ENCODE results near the gene NGB.

The NGB gene

DNA sequence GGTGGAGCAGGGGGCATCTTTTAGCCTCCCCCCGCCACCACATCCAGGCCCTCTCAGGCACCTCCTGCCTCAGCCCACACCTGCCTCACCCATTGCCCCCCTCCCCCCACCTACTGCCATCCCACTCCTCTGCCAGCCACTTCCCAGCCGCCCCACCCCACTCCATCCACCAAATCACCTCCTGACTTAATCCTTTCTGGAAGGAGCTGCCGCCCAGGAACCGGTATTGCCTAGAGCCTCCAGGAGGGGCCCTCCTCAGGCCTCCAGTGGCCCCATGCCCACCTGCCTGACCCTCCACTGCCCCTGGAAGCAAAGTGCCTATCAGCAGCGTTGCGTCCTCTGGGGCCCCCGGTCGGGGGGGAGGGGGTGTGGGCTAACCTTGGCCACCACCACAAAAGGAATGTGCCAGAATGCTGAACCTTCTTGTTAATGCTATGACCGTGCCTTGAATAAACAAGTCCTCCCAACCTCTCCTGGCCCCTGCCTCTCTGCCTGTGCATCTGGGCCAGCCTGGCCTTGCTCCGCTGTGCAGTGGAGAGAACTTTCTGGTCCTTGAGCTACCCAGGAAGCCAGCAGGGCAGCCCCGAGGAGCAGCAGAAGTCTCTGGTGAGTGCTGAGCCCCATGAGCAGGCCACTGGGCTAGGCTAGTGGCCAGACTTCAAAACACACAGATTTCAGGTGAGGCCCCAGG is 11.8 kb downstream of the NGB start:
- no peaks in the 10 kb centered on the region for H3K36me3 Mint-ChIP-seq
- no peaks in the 10 kb centered on the region for H3K4me1 Mint-ChIP-seq
- peaks cover 3% of the 10 kb centered on the region for H3K27me3 Mint-ChIP-seq
- no peak overlapping the region for H3K27ac Mint-ChIP-seq
- no peak overlapping the region for H3K4me3 Mint-ChIP-seq
- no peaks in the 10 kb centered on the region for H3K9me3 Mint-ChIP-seq

DNA sequence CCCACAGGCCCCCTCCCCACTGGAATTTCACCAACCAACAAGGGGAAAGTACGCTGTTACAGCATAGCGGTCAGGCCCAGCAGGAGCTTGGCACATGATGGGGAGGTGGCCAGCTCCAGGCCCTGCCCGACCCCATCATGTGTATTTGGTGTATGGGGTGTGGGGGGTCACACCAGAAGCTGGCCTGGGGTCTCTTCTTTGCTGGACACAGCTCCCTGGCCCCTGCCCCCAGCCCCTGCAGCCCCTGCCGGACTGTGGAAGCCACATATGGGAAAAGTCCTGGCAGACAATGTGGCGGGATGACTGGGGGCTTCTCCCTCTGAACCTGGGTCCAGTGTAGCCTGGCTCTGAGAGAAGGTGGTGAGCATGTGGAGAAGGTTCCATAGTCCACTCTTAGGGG is 12.4 kb downstream of the NGB start:
- peaks cover 3% of the 10 kb centered on the region for H3K27me3 Mint-ChIP-seq
- no peak overlapping the region for H3K4me3 Mint-ChIP-seq
- no peaks in the 10 kb centered on the region for H3K4me1 Mint-ChIP-seq
- H3K36me3 Mint-ChIP-seq, result no peaks in the 10 kb centered on the region
- no peak overlapping the region for H3K27ac Mint-ChIP-seq
- no peaks in the 10 kb centered on the region for H3K9me3 Mint-ChIP-seq

DNA sequence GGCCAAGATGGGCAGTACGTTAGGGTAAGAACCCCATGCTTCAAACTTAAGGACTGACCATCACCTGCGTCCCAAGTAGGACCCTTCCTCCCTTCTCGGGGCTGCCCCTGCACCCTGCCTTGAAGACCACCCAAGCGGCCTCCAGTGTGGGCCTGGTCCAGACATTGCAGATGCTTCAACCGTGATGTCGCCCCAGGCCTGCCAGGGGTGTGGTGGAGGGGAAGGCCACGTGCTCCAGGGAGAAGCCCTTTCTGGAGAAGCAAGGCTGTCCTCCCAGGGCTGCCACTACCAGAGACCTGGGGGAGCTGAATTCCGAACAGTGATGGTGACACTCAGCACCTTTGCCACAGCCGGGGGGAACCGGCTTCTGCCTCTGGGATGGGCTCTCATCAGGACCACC is 13.3 kb downstream of the NGB start:
- Mint-ChIP-seq H3K36me3 (no peaks in the 10 kb centered on the region), H3K4me1 (no peaks in the 10 kb centered on the region), H3K27ac (no peak overlapping the region), H3K9me3 (no peaks in the 10 kb centered on the region), H3K27me3 (peaks cover 3% of the 10 kb centered on the region), H3K4me3 (no peak overlapping the region)

DNA sequence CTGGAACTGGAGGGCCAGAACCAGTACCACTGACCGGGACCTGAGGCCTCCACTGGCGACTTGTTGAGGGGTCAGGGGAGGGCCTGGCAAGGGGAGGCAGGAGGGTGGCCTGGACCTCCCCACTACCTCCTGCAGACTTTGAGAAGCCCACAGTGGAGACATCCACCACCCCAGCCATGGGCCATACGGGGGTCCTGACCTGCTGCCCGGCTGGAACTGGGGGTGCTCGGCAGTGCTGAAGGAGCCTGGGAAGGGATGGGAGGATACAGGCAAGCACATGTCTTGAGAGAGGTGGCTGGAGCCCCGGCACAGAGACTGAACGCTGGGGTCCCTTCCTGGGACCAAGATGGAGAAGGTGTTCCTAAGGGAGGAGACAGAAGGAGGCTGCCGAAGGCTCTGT is 14.3 kb downstream of the NGB start:
- H3K27ac Mint-ChIP-seq, result no peak overlapping the region
- no peaks in the 10 kb centered on the region for H3K4me1 Mint-ChIP-seq
- no peaks in the 10 kb centered on the region for H3K9me3 Mint-ChIP-seq
- H3K27me3 Mint-ChIP-seq, result no peaks in the 10 kb centered on the region
- H3K36me3 Mint-ChIP-seq, result no peaks in the 10 kb centered on the region
- no peak overlapping the region for H3K4me3 Mint-ChIP-seq

DNA sequence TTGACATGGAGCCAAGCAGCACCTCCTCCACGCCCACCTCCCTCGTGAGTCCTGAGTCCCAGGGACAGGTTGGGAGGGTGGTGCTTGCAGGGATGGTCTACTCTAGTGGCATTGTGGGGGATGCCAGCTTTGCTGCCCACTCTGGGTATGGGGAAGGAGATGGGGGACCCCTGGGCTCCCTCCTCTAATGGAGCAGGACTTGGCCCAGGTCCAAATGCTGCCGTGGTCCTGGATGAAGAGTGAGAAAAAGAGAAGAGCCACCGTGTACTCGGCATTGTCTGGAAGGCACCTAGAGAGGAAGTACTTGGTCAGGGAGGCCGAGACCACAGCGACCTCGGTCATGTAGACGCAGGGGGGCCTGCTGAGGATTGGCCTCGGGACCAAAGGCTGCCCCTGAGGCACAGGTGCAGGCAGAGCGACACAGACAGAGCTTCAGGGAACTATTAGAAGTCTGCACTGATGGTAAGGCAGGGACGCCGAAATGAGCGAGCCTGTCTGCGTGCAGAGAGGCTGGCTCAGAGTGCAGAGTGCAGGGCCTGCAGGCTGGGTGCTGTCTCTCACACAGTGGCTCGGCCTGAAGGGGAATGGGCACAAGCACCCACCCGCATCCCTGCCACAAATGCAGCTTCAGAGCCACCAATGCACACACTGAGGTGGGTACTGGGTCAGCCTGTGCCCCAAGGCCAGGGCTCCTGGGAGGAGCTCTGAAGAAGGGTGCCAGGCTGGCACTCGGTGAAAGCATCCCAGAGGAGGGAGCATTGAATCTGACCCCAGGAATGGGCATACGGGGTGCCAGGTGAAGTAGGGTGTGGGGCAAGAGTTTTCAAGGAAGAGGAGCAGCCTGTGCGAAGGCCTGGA is 17.4 kb downstream of the NGB start:
- Mint-ChIP-seq H3K4me1 (no peaks in the 10 kb centered on the region), H3K4me3 (no peak overlapping the region), H3K27ac (peak overlapping the region; percentile 23), H3K27me3 (no peaks in the 10 kb centered on the region), H3K36me3 (no peaks in the 10 kb centered on the region), H3K9me3 (no peaks in the 10 kb centered on the region)

DNA sequence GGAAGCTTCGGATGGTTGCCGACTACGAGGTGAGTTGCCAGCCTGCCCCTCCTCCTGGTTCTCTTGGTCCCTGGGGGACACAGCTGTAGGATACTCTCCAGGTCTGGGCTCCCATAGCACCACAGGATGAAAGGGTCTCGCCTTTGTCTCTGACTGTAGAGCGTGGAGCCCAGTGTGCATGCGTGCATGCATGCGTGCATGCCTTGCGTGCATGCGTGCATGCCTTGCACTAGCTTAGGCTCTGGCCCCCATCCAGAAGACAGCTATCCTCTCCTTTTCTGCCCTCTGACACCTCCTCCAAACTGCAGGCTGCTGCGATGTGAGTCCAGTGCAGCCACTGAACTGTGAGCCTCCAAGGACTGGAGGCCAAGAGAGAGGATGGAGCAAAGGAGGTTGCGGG is 19.1 kb downstream of the NGB start:
- Mint-ChIP-seq H3K27me3 (no peaks in the 10 kb centered on the region), H3K4me1 (no peaks in the 10 kb centered on the region), H3K36me3 (no peaks in the 10 kb centered on the region), H3K4me3 (no peak overlapping the region), H3K9me3 (no peaks in the 10 kb centered on the region), H3K27ac (no peak overlapping the region)

DNA sequence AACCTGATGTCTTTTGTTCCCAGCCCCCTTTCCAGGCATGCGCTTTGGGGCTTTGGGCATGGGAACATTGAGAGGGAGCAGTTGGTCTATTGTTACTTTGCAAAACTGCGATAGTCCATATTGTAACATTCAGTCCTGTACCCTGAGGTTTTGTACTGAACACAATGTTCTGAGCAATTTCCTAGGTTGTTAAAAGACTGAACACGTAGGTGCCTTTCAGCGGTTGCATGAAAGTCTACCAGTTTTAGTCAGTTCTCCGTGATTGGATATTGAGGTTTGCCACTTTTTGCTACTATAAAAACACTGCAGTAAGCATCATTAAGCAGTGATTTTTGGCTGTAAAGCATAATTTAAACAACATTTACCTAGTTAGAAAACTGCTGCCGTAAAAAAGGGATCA is 20.1 kb downstream of the NGB start:
- no peak overlapping the region for H3K27ac Mint-ChIP-seq
- no peak overlapping the region for H3K4me3 Mint-ChIP-seq
- H3K4me1 Mint-ChIP-seq, result no peaks in the 10 kb centered on the region
- H3K27me3 Mint-ChIP-seq, result no peaks in the 10 kb centered on the region
- H3K9me3 Mint-ChIP-seq, result no peaks in the 10 kb centered on the region
- no peaks in the 10 kb centered on the region for H3K36me3 Mint-ChIP-seq

DNA sequence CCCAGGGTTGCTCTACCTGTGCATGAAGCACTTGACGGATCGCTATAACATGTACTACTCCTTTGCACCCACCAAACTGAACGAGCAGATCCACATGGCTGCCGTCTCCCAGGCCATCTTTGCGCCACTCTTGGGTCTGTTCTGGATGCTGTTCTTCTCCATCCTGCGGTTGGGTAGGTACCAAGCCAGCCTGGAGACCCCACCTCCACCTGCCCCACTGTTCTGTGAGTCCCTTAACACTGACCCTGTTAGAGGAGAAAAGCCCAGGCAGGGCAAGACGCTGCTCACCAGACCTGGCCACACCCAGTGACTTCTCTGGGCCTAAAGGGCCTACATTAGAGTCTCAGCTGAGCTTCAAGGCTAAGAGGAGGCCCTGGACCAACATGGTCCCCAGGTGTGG is 21.7 kb downstream of the NGB start:
- Mint-ChIP-seq H3K9me3 (no peaks in the 10 kb centered on the region), H3K27me3 (no peaks in the 10 kb centered on the region), H3K4me3 (no peak overlapping the region), H3K27ac (no peak overlapping the region), H3K4me1 (no peaks in the 10 kb centered on the region), H3K36me3 (no peaks in the 10 kb centered on the region)

DNA sequence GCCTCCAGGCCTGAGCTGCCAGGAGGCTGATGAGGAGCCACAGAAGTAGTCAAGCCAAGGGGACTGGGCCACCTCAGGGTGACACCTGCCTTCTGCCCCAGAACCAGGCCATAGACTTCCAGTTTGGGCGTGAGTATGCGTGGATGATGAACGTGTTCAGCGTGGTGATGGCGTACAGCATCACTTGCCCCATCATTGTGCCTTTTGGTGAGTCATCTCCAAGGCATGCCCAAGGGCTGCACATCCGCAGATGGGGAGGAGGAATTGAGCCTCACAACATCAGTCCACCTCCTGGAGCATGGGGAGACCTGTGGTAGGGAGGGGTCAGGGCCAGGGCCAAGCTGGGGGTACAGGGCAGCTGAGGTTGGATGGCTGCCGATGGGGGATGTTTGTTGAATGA is 22.3 kb downstream of the NGB start:
- H3K36me3 Mint-ChIP-seq, result no peaks in the 10 kb centered on the region
- H3K4me1 Mint-ChIP-seq, result no peaks in the 10 kb centered on the region
- no peaks in the 10 kb centered on the region for H3K27me3 Mint-ChIP-seq
- no peak overlapping the region for H3K27ac Mint-ChIP-seq
- H3K9me3 Mint-ChIP-seq, result no peaks in the 10 kb centered on the region
- no peak overlapping the region for H3K4me3 Mint-ChIP-seq

DNA sequence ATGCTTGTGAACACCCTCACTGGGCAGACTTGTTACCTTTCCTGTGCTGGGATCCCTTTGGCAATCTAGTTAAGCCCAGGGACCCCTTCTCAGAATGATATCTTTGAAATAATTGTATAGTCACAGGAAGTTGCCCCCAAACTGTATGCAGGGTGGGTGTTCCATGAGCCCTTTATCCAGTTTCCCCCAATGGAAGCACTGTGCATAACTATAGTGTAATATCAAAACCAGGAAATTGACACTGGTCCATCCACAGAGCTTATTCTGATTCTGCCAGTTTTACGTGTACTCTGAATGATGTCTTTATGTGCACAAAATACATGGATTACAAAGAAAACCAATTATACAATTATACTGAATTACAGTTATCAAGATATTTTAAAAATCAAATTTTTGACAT is 24.2 kb downstream of the NGB start:
- H3K27me3 Mint-ChIP-seq, result peaks cover 2% of the 10 kb centered on the region
- no peak overlapping the region for H3K4me3 Mint-ChIP-seq
- no peaks in the 10 kb centered on the region for H3K9me3 Mint-ChIP-seq
- no peaks in the 10 kb centered on the region for H3K4me1 Mint-ChIP-seq
- no peak overlapping the region for H3K27ac Mint-ChIP-seq
- no peaks in the 10 kb centered on the region for H3K36me3 Mint-ChIP-seq

DNA sequence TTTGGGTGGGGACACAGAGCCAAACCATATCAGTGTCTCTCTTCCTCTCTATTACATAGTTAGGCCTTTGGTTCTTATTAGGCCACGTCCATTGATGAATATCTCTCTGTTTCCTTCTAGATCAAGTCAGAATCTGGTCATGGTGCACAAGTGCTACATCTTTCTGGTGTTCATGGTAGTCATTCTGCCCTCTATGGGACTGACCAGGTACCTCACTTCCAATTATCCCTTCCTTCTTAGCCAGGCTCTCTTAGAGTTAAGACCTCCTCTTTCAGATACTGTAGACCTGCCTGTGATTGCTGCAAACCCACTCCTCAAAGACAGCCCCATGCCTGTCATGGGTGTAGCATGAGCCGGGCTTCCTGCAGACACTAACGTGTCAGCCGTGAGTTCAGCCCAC is 25.2 kb downstream of the NGB start:
- H3K4me1 Mint-ChIP-seq, result no peaks in the 10 kb centered on the region
- no peaks in the 10 kb centered on the region for H3K9me3 Mint-ChIP-seq
- H3K27ac Mint-ChIP-seq, result no peak overlapping the region
- H3K27me3 Mint-ChIP-seq, result peaks cover 2% of the 10 kb centered on the region
- no peak overlapping the region for H3K4me3 Mint-ChIP-seq
- no peaks in the 10 kb centered on the region for H3K36me3 Mint-ChIP-seq

DNA sequence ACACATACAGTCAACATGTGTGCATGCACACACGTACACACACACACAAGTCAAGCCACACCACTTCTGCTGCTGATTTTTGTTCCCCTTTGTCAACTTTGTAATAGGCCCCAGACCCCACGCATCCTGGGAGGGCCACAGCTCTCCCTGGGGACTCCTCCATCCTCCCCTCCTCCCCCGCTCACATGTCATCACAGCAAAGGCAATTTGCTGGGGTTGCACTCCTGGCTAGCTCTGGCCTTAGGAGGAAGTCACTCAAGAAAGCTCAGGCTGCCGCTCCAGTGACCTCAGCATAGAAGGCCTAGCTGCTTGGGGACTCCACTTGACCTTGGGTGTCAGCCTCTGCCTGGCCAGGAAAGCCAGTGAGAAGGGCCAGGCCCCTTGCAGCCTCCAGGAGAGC is 27.2 kb downstream of the NGB start:
- no peaks in the 10 kb centered on the region for H3K4me1 Mint-ChIP-seq
- H3K27me3 Mint-ChIP-seq, result peaks cover 2% of the 10 kb centered on the region
- H3K4me3 Mint-ChIP-seq, result no peak overlapping the region
- H3K36me3 Mint-ChIP-seq, result no peaks in the 10 kb centered on the region
- H3K9me3 Mint-ChIP-seq, result no peaks in the 10 kb centered on the region
- H3K27ac Mint-ChIP-seq, result no peak overlapping the region

DNA sequence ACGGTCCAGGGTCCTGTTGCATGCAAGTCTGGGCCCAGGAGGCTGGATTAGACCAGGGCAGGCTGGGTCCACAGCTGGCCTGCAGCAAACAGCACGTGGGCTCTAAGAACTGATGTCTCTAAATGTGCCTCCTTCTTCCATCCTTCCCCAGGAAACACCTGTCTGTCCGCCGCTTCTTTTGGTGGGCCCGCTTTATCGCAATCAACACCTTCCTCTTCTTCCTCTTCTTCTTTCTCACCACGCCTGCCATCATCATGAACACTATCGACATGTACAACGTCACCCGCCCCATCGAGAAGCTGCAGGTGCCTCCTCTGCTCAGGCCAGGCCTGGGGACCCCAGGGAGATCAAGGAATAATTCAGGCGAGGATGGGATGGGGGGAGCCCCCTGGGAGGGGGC is 28.3 kb downstream of the NGB start:
- no peak overlapping the region for H3K4me3 Mint-ChIP-seq

DNA sequence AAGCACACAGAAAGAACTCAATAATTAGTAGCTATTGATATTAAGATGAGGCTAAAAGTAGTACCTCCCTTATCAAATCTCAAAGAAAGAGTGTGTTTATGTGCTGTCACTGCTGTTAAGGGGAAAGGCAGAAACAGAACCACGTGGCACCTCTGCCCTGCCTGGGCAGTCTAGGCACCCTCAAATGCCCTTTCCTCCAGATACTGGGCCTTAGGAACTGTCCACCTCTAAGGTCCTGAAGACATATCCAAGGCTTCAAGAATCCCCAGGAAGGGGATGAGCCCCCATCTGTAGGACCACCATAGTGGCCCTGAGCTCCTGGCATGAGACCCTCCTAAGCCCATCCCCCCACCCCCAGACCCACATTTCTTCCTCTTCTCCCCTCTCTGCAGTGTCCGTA is 29.1 kb downstream of the NGB start:
- H3K4me3 Mint-ChIP-seq, result no peak overlapping the region

More for the DNA sequence above, 28.3 kb downstream of the NGB start:
- no peak overlapping the region for H3K27ac Mint-ChIP-seq
- no peaks in the 10 kb centered on the region for H3K4me1 Mint-ChIP-seq
- H3K9me3 Mint-ChIP-seq, result no peaks in the 10 kb centered on the region
- H3K36me3 Mint-ChIP-seq, result no peaks in the 10 kb centered on the region
- H3K27me3 Mint-ChIP-seq, result peaks cover 2% of the 10 kb centered on the region

DNA sequence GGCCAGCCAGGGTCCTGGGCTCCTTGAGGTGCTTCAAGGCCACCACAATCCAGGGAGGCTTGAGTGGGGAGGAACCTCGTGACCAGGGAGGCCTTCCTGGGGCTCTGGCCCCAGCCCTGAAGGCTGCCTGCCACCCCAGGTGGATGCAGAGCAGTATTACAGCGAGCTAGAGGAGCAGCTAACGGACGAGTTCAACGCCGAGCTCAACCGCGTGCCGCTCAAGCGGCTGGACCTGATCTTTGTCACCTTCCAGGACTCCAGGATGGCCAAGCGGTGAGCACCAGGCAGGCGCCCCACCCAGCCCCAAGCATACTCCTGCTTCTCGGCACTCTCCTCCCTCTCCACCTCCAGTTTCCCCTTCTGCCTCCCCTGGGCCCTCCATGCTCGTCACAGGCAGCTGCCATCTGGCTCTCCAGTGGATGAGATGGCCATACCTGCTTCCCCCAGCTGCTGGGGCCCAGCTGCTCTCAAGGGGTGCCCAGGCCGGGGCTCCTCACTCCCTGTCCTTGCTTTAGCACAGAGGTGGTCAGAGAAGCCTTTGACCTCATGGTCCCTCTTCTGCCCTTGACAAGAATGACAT is 30.6 kb downstream of the NGB start:
- H3K4me3 Mint-ChIP-seq, result no peak overlapping the region
- no peak overlapping the region for H3K27ac Mint-ChIP-seq
- no peaks in the 10 kb centered on the region for H3K36me3 Mint-ChIP-seq
- H3K27me3 Mint-ChIP-seq, result peaks cover 2% of the 10 kb centered on the region
- no peaks in the 10 kb centered on the region for H3K9me3 Mint-ChIP-seq
- no peaks in the 10 kb centered on the region for H3K4me1 Mint-ChIP-seq

More for the DNA sequence above, 29.1 kb downstream of the NGB start:
- no peaks in the 10 kb centered on the region for H3K4me1 Mint-ChIP-seq
- no peak overlapping the region for H3K27ac Mint-ChIP-seq
- H3K9me3 Mint-ChIP-seq, result no peaks in the 10 kb centered on the region
- peaks cover 2% of the 10 kb centered on the region for H3K27me3 Mint-ChIP-seq
- no peaks in the 10 kb centered on the region for H3K36me3 Mint-ChIP-seq

DNA sequence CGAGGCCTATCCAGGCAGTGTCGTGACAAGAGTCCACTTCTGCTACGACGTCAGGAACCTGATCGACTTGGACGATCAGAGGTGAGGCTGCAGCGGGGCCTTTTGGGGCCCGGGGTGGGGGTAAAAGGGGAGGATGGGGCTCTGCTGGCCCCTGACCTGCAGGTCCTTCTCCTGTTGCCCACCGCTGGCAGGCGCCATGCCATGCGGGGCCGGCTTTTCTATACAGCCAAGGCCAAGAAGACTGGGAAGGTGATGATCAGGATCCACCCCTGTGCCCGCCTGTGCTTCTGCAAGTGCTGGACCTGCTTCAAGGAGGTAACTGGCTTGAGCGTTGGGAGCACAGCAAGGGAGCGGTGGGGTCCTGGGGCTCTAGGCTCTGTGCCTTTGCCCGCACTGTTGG is 31.6 kb downstream of the NGB start:
- Mint-ChIP-seq H3K27me3 (peaks cover 2% of the 10 kb centered on the region), H3K36me3 (no peaks in the 10 kb centered on the region), H3K4me3 (no peak overlapping the region), H3K4me1 (no peaks in the 10 kb centered on the region), H3K27ac (no peak overlapping the region), H3K9me3 (no peaks in the 10 kb centered on the region)

All from activated naive CD4-positive, alpha-beta T cell treated with anti-CD3 and anti-CD28 coated beads, Interleukin-2, amount 50 U/mL, for 24 hours (primary cell).